SHP77 treated with DMSO at 0.1 percent for 48 hours (cell line): ENCODE results near the gene PRPF6.

Experiments used
- DNase-seq: peaks from one replicate; lab custom pipeline; 2025; lab: John Stamatoyannopoulos, UW

The PRPF6 gene

DNA sequence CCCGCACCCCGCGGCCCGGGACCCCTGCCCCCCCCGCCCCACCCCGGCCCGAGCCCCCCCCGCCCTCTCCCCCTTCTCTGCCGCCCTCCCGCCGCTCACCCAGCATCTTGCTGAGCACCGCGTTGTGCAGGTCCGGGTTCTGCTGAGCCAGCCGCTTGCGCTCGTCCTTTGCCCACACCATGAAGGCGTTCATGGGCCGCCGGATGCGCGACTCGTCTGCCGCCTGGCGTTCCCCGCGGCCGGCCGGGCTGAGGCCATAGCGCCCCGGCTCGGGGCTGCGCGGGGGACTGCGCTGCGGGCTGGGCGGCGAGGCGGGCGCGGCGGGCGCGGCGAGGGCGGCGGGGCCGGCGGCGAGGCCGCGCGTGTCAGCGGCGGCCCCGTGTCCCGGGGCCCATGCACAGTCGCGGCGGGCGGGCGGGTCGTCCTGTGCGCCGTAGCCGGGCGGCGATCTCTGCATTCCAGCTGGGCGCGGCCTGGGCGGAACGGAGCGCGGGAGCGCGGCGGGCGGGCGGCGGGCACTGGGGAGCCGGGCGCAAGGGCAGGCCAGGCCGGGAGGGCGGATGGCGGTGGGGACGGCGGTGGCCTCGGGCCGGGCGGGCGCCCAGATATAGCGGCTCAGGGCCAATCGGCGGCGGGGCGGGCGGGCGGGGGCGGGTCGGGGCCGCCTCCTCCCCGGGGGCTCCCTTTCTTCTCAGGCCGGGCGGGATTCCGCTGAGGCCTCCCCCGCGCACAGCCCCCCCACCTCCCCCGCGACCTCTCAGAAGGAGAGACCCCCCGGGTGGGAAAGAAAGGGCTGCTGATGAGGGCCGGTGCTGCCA, 68.3 kb downstream of the PRPF6 start, which contains the start of gene SOX18:
Gene SOX18 (minus strand): TSS at position 580 of the 818 bp plus-strand sequence. CDS start 123 bp downstream, at position 457.
- no peak for DNase-seq

DNA sequence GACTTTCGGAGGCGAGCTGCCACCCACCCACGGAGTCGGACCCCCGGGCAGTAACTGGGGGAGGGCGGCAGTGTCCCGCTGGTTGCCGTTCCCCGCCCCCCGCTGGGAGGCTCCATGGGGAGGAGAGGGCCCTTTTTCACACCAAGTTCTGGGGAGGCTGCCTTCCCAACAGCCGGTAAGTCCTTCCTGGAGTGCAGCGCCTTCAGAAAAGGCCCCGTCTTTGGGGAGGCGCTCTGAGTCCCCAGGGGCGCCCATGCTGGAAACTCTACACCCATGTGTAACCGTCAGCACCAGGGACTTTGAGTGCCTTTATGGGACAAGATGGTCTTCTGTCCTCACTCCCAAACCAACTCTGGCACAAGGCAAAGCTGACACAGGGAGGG, 68.9 kb downstream of the PRPF6 start:
- DNase-seq = no peak

DNA sequence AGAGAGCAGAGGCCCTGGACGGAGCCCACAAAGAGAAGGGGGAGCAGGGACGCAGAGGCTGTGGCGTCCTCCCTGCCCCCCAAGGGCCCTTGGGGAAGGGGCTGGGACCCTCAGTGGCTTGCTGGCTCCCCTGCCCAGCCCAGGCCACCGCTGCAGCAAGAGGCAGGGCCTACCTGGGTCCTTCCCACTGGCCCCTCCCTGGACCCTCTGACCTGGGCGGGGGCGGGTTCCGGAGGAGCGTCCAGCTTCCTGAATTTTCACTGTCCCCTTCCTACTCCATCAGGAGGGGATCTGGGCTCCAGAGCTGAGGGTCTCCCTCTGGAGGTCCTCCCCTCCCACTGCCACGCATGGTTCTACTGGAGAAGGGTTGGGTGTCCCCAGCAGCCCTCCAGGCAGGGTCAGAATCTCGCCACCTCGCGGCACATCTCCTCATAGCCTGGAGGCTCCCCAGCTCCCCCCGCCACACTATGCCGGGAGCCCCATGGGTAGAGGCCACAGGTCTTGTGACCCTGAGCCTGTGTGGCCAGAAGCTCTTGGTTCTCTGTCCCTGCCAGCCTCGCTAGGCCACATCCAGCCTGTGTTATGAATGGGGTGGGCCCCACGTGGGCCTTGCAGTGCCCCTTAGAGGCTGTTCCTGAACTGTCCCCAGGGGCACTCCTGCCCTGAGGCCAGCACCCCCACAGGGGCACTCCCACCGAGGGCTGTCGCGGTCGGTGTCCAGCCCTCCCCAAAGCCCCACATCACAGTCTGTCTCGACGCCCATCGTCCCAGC, 69.5 kb downstream of the PRPF6 start:
- no peak for DNase-seq

DNA sequence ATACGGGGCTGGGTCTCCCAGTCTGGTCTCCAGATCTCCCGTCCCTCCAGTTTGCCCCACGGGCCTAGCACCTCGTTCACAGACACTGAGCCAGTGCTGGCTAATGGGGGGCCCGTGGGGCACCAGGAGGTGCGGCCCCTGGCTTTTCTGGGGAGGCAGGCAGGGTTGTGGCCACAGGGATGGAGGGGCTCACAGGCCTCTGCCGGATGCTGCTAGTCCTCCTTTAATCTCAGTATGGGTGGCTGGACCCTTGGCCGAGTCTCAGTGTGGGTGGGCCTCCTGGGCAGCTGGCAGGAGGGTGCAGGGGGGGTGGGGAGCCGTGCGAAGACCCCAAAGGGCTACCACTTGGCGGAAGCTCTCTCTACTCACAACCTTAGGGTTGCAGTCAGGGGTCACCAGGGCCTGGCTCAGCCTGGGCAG, 70.1 kb downstream of the PRPF6 start:
- DNase-seq = no peak

DNA sequence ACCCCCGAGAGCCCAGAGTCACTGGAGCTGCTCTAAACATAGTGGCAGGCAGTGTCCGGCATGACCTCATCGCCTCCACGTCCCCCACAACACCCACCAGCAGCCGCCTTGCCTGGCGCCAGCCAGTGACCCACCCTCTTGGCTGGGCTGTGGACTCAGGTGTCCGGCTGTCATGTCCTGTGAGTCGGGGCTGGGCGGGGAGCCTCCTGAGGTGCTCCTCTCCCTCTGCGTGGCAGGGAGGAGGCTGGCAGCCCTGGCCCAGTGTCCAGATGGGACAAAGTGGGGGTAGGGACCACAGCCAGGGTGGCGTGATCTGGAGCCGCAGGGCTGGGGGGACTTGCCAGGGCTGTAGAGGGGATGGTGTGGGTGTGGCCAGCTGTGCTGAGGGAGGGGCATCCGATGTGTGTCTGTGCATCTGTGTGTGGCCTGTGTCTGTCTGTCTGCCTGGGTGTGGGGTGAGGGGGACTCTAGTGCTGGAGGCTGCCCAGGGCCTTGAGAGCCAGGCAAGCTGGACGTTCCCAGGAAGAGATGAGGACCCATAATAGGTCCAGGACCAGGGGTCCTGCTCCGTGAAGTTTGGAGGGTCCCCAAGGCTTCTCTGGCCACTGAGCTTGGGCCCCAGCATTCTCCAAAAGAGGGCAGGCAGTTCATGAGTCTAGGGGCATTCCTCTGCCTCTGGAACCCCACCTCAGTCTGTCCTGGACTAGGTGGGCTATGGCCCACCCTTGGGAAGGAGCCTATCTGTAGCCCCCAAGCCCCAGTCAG, 70.8 kb downstream of the PRPF6 start:
- no peak for DNase-seq

DNA sequence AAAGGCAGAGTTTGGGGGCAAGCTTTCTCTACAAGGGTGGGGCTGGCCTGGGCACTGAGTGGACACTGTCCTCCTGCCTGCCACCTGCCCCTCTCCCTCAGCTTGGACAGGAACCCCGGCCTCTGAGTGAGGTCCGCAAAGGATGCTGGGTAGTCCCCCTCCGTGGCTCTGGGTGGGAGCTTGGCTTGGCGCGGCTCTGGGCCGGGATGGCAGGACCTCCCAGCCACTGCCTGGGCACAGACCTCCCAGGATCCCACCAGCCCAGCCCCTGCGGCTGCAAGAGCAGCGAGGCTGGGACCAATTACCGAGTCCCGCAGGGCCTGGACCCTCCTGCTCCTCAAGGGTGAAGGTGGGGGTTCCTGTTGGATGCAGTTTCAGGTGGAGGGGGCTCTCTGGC, 71.4 kb downstream of the PRPF6 start:
- no peak for DNase-seq

DNA sequence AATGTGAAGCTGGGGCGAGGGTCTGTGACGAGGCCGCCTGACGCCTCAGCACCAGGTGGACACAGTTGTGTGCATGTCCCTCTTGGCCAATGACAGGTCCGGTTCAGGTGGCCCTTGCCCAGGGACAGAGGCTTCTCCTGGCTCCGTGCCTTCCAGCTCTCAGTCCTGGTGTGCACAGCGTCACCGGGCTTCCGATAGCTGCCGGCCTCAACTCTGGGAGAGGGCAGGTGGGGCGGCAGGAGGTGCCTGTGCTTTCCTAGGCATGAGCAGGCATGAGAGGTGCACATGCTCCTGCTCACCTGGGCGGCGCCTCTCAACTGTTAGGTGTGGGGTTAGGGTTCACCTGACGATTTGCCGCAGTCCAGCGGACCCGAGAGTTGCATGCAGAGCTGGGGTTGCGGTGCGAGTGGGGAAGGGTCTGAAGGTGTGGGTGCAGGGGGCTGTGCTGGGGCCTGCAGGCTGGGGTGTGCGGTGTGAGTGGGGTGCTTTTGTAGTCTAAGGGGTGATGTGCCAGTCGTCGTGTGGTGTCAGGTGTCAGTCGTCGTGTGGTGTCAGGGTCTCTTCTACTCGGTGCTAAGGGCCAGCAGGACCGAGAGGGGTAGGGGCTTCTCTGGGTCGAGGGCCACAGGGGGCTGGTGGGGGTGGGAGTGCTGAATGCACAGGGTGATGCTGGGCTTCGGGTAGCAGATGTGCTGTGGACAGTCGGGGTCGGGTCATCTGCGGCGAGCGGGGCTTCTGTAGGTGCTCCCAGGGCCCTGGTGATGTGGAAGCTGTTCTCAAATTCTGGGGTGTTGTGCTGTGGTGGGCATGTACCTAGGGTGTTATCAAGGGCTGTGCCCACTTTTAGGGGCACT, 72.3 kb downstream of the PRPF6 start:
- no peak for DNase-seq

DNA sequence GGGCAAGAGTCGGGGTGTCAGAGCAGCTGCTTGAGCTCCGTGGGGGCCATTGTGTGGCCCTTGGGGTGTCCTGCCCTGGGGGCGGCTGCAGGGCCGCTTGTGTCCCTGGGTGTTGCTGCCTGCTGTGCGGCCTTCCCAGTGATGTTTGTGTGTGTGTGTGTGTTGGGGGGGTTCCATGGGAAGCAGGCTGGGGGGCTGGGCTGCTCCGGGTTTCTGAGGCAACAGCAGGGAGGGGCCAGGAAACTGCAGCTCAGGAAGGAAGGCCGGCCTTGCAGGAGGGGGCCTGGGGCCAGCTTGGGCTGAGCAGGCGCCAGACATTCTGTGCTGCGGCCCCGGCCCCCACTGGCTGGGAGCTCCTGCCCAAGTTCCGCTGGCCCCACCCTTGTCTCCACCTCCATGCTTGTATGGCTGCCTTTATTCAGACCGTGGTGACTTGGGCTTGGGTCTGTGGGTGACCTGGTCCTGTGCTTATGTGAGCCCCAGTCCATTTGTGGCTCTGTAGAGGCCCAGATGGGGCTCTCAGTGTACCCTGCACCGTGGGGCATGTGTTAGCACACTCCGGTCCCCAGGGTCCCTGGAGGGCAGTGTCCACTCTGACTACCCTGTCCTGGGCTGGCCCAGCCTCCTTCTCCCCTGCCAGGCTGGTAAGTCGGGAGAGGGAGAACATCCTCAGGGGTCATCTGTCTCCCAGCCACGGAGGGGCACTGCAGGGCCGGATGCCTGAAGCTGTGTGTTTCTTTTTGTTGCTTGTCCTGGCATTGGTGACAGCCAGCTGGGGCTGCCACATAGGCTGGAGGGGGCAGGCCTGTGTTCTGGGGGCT, 73.1 kb downstream of the PRPF6 start:
- DNase-seq = peak; percentile 67

DNA sequence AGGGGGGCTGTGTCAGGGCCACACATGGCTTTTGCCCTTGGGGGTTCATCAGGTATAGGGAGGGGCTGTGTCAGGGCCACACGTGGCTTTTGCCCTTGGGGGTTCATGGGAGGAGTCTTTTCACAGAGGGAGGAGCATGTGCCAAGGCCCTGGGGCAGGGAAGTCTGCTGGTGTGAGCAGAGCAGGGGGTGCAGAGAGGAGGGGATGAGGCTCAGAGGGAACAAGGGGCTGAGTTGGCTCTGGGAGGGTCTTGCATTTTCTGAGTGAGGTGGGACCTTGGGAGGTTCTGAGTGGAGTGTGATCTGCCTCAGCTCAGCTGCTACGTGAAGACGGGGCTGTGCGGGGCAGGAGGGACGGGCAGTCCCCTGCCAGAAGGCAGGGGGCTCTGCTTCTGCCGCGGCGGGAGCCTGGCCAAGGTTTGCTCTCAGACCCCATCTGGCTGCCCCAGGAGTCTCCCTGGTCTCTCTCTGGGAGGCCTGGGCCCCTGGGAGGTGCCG, 74.5 kb downstream of the PRPF6 start:
- DNase-seq = no peak

DNA sequence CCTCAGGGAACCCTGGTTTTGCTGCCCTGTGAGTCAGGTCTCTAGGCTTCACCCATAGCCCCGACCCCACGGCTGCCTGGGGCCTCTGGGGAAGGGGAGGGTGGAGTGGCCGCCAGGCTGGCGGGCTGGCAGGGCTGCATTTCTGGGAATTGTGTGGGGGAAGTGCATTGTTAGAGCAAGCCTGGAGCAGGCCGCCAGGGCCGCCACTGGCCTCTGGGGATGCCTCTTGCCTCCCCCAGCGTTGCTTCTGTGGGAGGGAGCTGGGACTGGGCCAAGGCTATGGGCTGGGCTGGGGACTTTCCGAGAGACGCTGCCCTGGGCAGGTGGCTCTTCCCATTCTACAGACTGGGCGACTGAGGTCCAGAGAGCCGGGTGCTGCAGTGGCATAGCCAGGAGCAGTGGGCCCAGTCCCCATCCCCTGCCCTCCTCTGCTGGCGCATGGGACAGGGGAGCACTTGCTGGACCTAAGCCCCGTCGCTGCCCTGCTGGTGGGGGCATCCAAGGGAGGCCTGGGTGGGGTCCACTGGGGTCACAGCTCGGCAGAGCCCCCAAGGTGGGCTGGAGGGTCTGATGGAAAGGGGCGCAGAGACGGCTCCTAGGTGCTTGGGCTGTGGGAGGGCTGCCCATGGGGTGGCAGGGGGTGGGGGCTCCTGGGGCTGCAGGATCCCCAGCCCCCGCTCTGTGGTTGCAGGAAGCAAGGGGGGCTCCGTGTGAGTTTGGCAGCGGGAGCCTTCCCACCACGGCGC, 75.1 kb downstream of the PRPF6 start:
- DNase-seq = no peak

DNA sequence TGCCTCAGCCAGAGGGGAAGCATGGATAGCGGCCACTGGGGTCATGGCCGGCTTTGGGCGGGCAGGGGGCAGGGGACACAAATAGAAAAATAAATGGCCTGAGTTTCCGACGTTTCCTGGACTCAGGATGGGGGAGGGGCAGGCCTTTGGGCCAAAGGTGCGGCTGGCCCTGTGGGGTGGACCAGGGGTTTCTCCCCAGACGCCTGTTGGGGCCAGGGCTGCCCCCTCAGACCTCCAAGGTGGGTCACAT, 75.6 kb downstream of the PRPF6 start:
- DNase-seq = no peak

DNA sequence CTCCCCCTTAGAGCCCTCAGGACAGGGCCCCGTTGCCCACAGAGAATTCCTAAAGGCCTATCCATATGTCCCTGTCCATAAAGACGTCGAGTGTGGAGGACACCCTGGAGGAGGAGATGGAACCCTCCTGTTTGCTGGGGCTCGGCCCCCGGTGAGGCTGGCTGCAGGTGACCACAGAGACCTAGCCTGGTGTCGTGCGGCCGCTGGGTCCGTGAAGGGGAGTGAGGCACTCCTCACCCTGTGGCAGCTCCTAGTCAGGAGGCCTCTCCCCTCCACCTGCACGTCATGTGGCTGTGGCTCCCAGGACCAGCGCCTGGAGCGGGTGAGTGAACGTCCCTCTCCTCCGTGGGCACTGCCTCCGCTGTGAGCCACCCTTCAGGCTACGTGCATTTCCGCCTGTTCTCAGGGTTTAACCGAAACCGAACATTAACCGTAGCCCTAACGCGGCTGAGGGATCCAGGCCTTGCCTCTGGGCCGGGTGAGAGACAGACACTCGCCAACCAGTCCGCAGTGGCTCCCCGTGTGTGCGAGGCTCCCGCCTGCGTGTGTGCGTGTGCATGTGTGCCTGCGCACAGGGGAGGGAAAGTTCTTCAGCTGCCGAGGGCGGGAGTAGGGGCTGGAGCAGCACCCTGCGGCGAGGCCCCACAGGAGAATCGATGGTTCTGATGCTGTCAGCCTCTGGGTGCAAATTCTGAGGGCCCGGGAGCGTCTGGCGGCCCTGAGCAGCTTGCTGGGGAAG, 76.1 kb downstream of the PRPF6 start:
- no peak for DNase-seq

DNA sequence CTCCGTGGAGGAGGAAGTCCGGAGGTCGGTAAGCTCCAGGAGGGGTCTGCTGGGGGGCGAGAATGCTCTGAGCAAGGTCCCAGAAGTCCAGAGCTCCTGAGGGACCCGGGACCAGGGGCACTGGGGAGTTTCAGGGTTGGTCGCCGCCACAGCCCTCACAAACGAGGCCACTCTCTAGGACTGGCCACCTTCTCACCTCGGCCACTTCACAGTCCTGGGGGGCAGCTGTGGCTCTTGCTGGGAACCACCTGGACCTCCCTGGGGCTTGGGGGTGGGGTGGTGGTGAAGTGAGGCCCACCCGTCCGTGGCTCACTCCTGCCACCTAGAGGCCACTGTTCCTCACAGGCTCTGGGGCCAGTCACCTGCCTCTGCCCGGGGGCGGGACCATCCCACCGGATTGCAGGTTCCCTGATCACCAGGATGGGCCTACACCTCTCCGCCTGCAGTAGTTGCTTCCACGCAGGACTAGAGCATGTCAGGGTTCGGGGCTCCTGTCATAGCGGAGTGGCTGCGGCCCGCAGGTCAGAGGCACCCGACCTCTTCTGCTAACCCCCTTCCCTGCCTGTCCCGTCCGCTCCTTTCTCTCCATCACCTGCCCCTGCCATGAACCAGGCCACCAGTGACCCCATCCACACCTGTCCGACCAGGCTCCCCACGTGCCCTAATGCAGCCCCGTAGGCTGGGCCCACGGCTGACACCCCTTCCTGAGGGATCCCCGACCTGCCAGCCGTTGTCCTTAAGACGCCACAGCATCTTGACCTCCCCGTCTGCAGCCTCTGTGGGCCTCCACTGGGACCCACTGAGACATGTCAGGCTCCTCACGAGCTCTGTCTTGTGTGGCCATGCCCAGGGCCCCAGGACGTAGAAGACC, 76.9 kb downstream of the PRPF6 start:
- peak; percentile 34 for DNase-seq

DNA sequence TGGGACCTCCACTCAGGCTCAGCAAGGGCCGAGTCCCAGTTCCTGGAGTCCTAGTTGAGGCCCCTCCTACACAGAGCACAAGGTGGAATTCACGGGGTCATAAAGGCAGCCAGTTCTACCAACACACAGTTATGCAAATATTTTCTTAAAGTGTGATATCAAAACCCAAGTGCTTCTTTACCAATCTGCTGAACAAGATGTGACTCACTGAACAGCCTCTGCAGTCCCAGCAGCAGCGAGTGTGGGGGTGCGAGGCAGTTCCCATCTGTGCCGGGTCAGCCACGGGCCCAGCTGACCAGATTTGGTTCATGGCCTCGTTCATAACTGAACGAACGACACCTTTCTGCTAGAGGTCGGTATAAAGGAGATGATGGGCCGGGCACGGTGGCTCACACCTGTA, 77.6 kb downstream of the PRPF6 start:
- no peak for DNase-seq

DNA sequence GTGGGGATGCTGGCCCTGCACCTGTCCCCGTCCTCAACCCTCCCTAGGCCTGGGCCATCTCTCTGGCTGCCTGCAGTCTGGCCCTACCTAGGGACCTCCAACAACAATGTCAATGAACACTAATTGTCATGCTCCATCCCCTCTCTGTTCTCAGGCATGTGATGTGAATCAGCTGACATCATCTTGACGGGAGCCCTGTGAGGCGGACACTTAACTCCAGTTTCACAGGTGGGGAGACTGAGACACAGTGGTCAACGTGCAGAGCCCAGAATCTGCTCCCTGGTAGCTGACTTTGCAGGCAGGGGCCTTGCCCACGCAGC, 81.3 kb downstream of the PRPF6 start:
- no peak for DNase-seq

DNA sequence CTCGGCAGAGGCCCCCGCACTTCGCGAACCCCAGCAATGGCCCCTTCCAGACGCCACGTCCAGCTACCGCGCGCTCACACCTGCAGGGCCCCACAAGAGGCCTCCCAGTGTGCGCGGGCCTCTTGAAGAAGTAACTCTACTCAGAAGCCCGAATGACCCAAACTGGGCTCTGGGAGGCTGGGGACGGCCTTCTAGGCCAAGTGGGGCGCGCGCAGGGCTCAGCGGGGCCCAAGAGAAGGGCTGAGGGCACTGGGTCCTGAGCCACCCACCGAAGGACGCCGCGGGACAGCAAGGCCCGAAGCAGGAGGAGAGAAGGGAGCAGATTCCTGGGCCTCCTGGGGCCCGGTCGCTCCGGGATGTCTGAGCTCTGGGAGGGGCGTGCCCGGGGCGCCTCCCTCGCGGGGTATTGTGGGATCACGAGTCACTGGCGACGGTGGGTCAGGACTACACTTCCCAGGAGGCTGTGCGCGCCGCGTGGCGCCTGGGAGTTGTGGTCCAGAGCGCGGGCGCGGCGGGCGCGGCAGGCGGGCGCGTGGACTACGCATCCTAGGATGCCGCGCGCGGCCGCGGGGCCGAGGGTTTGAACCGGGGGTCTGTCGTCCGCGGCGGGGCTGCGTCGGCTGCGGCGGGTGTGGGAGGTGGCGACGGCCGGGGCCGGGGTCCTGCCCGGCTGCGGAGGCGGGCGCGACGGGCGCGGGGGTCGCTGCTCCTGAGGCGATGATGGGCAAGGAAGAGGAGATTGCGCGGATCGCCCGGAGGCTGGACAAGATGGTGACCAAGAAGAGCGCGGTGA, 81.9 kb downstream of the PRPF6 start, which contains the start of gene TCEA2:
Gene TCEA2 (plus strand): TSS at position 603 of the 793 bp plus-strand sequence. CDS start 115 bp downstream, at position 718.
- DNase-seq = peak; percentile 96

DNA sequence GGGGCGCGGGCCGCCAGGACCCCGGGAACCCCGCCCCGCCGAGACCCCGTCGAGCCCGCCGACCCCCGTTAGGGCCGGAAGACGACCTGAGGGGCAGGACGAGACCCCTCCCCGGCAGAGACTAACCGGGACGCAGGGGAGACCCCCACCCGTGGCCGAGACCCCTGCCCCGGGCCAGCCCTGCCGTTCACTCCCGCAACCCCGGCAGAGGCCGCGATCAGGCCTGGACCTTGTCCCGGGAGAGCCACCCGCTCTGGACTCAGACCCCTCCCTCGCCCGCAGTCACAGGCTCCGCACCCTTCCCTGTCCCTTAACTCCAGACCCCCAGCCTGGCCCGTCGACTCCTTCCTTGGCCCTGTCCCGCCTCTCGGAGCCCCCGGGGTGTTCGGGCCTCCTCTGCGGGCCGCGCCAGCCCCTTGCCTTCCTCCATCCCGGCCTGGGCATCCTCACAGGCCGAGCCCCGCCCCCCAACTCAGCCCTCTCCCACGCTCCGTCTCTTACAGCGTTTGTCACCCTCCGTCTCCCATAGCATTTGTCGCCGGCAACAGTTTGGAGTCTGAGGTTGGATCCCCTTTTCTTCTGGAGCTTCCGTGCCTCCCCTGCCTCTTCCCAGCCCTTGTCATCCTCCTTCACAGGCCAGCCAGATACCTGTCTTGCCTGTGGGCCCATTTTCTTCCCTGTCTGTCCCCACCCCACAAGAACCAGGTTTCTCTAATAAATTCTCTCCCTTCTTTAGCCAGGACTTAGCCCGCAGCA, 82.6 kb downstream of the PRPF6 start:
- no peak for DNase-seq
